NCI-H510A (cell line): Measurements from ENCODE around the gene VSTM2B.

ENCODE experiments used
- DNase-seq: peaks from one replicate; lab custom pipeline; 2025; lab: John Stamatoyannopoulos, UW

Gene VSTM2B

DNA sequence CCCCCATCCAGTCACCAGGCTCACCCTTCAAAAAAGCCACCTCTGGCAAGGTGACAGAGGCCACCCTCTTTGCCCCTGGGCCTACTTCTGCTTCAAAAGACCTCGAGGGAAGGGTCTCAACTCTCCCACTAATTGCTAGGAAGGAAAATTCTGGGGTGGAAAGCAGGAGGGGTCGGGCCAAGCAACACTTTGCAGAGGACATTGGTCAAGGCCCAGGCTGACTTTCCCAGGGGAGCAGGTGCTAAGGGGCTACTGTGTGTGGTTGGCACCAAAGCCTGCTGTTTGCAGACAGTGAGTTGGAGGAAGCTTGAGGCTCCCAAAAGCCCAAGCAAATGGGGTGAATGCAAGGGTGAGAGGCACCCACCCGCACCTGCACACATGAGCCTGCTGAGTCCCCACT is 28.6 kb upstream of the VSTM2B start:
- DNase-seq: no peak

DNA sequence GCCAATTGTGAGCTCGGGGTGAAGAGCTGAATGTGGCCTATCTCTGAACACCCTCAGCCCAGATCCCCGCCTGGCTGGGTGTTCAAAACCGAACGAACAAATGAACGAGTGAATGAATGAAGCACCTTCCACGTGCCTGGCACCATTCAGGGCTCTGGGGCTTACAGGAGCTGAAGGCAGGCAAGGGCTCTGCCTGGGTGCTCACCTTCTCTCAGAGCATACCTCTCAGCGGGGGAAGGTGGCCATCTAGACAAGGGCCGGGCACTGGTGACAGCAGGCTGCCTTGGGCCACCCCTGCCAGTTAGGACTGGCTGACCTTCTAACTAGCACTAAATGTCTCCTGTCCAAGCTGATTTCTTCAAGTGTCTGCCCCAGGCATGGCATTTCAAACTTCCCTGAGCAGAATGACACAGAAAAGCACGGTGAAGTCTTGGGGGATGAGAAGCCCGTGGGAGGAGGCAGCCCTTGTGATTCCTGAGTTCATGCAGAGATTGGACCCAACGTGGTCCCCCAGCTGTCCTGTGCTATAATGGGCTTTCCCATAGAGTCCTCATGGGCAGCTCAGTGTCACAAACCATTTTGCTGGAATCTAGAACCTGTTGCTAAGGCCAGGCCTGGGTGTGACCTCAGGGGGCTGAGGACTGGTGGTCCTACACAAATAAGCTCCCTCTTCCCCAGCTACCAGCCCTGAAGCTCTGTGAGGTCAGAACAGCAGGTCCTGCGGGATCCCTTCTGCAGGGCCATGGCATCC is 27.9 kb upstream of the VSTM2B start:
- no peak for DNase-seq

DNA sequence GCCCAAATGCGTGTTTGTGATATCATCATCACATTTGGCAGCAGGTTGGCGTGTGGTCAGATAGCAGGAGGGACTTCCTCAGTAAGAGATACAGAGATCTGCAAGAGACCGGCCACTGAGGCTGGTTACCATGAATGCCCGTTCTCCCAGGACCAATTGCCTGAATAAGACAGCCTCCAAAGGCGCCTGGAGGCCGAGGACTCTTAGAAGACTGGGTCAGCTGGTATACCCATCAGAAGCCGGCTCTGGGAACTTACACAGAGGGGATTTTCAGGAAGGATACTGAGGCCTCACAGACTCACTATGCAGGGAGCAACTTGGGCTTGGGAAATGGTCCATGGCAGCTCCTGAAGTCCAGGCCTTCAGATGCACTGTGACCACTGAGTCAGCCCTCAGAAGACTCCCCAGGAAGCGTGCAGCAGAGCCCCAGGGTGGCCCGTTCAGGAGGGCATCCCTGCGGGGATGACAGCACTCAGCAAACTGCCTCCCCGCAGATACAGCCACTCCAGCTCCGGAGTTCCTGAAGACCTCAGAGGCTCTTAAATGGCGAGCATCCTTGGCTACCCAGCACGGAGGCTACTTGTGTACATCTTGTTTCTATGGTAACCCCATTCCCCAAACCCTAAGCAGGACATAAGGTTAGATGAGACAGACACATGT is 26.4 kb upstream of the VSTM2B start:
- DNase-seq: no peak

DNA sequence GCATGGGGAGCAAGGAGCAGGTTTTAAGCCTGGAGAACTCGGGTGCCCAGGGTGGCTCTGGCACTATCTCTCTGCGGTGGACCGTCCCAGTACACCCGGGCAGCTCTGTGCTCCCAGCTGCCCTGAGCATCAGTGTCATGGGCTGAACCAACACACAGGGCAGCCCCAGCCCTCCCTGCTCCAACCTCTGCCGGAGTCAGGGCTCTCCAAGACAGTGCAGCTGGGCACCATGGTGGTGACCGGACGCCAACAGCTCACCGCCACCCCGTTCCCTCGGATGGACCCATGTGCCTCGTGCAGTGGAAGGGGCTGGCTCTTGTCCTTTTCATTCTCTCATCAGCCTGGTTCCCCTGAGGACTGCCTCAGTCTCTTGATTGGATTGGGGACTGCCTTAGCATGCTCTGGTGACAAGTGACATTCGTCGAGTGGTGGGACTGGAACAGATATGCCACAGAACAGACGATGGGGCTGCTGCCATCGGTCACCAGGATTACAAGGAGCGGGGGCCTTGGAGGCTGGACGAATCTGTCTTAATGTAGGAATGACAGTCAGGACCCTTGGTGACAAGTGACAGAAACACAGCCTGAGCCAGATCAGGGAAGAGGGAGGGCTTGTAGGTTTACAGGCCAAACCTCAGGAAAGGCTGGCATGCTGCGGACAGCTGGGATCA is 25.7 kb upstream of the VSTM2B start:
- no peak for DNase-seq

DNA sequence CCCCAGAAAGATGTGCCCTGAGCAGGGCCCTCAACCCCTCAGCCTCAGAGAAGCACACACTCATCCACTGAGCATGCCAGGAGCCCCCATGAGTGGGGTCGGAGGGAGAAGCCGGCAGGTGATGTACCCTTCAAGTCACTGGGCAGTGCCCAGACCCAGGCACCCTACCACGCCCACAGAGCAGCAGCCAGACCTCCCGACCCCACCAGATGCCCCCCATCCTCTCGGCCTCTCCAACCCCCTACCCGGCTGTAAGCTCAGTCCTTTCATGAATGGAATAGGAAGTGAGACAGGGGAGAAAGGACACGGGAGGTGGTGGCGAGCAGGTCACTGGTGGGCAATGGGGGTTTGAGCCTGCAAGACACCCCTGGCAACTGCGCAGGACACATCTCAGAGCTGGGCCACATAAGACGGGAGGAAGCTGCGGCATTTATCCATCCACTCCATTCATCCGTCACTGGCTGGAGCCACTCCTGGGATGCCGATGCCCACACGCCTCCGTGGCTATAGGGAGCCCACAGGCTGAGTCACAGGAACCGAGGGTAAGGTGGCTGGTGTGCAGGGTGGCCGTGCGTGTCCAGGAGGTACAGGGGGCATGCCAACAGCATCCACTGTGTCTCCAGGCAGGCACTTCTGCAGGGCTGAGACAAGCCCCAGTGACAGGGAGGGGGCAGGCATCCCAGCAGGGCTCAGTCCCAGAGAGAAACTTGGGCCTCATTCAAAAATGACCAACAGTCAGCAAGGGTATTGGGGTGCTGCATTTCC is 23.8 kb upstream of the VSTM2B start:
- DNase-seq: no peak

DNA sequence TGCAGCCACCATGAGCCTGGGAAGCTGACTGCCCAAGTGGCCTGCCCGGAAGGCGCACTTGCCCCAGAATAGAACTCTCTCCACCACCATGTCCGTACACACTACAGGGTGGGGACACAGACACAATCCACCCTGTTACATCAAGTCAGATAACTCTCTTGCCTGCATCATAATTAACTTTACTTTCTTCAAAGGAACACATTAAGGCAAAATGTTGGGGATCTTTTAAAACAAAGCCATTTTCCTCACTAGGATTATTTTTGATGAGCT is 23.3 kb upstream of the VSTM2B start:
- DNase-seq: no peak

DNA sequence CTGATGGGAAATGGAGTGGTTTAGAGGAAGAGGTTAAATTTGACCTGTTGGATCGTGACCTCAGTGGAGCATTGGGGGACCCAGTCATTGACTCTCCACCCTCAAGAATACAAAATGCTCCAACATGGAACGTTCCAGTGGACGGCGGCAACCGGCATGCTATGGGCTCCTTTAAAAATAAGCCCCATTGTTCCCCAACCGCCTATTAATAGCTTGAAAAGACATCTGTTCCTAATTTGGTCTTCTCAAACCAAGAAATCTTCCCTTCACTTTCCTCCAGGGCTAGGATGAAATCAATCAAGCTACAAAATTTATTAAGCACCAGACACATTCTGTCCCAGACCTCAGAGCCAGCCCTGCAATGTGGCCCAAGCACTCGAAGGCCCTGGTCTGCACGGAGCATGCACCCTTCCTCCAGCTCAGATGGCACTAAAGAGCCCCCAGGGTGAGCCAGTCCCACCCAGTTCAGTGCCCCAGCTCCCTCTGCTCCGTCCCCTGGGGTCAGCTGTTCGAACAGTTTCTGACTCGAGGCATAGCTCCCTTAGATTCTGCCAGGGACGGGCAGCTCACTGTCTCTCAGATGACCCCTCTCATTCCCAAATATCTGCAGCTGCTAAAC is 22.5 kb upstream of the VSTM2B start:
- DNase-seq: no peak

DNA sequence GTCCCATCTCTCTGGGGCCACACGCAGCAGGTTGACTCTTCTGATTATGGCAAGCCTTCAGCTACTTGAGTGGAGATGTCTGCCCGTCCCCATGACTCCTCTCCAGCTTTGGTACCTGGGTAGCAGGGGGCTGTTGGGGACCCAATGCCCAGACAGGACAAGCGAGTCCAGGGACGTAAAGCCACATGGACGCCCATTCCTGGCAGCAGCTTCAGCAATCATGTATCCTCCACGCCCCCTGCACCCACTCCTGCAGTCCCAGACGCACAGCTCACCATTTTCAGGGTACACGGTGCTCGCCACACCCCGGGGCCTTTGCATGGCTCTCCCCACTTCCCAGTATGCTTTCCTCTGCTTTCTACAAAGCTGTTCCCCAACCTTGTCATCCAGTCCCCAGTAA is 22.0 kb upstream of the VSTM2B start:
- no peak for DNase-seq

DNA sequence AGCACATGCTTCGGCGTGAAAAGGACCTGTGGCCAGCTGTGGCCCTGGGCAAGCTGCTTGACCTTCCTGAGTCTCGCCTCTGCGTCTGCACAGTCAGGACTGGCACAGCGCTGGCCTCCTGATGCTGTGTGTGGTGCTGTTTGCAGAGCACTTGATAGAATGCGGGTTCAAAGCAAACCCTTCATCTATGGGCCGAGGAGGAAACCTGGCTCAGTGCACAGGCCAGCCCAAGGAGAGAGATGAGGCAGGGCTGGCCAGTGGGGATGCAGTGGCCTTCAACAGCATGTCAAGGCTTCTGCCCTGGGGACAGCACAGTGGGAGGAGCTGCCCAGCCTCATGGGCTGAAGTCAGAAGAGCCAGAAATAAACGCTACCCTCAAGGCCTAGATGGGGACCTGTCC is 21.3 kb upstream of the VSTM2B start:
- no peak for DNase-seq

DNA sequence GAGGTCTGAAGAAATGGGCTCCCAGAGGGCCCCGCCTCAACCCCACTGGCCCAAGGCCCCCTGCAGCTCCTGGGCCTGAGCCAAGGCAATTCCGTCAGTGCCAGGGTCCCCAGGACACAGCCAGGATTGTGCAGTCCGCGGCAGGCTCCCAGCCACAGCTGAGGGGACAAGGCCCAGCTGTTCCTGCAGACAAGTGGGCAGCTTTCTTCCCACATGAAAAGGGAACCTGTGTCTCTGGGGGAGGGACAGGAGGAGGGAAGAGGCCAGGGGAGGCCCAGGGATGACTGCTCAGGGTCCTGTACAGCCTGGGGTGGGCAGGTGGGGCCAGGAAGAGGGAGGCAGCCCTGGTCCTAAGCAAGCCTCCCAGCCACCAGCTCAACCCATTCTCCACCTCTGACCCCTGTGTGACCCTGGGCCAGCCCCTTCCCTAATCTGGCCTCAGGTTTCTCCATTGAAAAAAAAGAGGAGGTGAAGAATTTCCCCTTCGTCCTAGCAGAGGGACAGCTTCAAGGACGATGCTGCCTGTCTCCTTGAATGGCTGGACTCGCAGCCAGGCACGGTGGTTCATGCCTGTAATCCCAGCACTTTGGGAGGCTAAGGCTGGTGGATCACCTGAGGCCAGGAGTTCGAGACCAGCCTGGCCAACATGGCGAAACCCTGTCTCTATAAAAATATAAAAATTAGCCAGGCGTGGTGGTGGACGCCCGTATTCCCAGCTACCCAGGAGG is 20.5 kb upstream of the VSTM2B start:
- DNase-seq: no peak

DNA sequence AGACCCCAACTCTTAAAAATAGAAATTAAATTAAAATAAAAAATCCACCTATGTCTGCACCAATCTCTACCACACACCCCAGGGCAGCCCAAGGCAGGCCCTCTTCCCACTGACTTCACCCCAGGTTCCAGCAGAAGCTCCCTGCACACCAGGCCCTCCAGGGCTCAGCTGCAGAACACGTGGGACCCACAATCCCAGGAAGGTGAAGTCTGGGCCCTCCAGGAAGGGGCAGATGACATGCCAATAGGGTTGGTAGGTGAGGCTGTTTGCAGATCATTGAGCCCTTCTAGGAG is 19.2 kb upstream of the VSTM2B start:
- no peak for DNase-seq

DNA sequence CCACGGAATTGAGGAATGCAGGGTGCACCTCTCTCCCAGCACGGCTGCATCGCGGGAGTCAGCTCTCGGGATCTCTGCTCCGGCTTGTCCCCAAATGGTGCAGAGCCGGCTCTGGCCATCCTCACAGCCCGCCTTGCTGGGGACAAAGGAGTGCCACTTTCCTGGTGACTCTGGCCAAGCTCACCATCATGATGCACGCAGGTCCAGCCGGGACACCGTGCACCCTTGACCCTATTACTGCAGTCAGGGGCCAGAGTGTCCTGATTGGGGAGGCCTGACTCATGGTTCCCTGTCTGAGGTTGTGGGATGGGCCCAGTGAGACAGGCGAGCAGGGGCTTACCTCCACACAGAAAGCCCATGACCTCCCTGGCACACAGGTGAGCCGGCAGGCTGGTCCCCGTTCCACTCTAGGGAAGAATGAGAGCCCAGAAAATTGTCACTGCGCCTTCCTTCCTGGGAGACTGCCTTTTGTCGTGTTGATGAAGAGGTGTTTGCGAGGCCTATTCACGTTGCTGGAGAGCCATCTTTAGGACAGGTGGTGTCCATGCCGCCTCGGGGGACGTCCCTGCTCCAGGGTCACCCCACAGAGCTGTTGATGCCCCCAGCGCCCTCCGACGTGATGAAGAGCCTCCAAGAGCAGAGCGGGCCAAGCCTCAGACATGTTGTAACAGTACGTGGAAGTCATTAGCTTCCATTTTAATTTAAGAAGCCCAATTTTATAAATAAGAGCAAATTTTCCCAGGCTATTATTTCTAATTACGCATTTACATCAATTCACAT is 18.5 kb upstream of the VSTM2B start:
- DNase-seq: no peak

DNA sequence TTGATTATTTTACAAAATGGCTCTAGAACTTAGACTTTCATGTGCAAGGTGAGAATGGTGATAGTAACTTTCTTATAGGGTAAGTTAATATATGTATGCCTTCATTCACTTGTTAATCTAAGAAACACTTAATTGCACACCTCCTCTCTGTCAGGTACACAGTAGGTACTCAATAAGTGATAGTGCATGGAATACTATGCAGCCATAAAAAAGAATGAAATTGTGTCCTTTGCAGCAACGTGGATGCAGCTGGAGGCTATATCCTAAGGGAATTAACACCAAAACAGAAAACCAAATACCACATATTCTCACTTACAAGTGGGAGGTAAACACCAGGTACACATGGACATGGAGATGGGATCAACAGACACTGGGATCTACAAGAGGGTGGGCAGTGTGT is 17.6 kb upstream of the VSTM2B start:
- no peak for DNase-seq

DNA sequence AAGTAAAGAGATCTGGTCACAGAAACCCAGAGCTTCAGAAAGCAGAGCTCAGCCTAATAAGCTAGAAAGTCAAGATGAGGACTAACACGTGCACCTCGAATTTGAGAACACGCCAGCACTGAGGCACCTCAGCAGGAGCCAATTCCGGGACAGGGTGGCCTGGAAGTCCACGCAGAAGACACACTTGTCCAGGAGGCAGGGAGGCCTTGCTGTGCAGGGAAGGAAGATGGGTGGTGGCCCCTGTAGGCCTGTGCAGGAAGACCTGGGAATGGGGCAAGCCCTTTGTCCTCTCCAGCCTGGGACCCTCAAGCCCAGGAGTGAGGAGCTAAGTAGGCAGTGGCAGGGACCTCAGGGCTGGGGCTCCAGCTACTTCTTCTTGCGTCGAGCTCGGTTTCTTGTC is 16.3 kb upstream of the VSTM2B start:
- no peak for DNase-seq

DNA sequence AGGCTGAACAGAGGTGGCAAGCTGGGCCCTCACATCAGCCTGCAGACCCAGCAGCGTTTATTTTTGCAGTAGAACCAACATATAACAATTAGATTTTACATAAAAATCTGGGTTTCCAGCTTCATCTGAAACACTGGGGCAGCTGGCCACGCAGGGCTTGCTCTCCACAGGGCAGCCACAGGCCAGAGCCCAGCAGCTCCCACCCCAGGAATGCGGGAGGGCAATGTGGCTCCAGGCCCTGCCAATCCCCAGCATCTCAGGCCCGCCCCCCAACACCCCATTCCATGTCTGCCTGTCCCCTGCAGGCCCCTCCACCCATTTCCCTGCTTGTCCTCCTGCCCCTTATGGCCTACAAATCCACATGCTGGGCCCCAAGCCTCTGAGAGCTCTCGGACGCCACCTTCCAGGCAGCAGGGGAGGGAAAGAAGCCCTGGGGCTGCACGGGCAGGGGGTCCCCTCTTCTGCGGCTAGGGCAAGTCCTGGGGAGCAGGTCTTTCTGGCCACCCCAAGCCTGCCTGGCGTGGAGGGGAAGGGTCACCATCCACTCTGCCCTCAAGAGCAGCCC is 15.0 kb upstream of the VSTM2B start:
- DNase-seq: no peak

DNA sequence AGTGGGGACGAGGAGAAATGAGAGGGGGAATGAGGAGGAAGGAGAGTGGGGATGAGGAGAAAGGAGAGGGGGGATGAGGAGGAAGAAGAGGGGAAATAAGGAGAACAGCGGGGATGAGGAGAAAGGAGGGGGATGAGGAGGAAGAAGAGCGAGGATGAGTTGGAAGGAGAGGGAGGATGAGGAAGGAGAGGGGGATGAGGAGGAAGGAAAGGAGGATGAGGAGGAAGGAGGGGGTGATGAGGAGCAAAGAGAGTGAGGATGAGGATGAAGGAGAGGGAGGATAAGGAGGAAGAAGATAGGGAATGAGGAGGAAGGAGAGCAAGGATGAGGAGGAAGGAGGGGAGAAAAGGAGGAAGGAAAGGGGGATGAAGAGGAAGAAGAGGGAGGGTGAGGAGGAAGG is 14.0 kb upstream of the VSTM2B start:
- no peak for DNase-seq

DNA sequence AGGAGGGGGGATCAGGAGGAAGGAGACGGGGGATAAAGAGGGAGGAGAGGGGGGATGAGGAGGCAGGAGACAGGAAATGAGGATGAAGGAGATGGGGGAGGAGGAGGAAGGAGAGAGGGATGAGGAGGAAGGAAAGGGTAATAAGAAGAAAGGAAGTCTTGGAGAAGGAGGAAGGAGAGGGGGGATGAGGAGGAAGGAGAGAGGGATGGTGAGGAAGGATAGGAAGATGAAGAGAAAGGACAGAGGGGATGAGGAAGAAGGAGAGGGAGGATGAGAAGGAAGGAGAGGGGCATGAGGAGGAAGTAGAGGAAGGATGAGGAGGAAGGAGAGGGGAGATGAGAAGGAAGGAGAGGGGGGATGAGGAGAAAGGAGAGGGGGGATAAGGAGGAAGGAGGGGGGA is 13.0 kb upstream of the VSTM2B start:
- no peak for DNase-seq

DNA sequence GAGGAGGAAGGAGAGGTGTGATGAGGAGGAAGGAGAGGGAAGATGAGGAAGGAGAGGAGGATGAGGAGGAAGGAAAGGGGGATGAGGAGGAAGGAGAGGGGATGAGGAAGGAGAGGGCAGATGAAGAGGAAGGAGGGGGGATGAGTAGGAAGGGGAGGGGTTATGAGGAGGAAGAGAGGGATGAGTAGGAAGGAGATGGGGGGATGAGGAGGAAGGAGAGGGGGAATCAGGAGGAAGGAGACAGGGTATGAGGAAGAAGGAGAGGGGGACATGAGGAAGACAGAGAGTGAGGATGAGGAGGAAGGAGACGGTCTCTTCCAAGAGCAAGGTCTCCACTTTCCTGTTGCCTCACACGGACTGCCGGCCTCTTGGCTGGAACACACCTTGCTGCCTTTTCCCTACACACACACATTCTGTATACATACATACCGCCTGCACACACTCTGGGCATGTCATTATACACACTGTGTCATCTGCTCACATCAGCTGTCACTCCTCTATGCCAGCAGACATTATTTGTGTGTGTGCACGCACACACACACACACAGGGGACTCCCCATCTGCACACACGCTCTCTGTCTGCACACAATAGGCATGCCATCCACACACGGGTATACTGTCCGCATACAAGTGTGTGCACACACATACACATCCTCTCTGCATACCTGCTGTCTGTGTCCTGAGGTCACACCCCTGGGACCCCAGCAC is 11.1 kb upstream of the VSTM2B start:
- DNase-seq: no peak

DNA sequence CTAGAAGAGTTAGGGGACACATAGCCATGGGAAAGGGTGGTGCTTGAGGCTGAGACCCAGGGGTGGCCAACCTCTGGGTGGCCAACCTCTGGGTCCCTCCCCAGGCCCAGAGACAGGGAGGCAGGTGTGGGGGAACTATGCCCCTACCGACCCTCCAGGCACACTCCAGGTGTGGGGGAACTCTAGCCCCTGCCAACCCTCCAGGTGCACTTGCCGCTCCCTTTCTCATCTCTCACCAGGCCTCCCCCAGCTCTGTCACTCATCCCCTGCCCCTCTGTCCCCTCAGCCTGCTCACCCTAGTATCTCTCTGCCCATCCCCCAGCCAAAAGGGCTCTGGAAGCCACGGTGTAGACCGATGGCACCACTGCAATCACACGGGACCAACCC is 10.6 kb upstream of the VSTM2B start:
- no peak for DNase-seq

DNA sequence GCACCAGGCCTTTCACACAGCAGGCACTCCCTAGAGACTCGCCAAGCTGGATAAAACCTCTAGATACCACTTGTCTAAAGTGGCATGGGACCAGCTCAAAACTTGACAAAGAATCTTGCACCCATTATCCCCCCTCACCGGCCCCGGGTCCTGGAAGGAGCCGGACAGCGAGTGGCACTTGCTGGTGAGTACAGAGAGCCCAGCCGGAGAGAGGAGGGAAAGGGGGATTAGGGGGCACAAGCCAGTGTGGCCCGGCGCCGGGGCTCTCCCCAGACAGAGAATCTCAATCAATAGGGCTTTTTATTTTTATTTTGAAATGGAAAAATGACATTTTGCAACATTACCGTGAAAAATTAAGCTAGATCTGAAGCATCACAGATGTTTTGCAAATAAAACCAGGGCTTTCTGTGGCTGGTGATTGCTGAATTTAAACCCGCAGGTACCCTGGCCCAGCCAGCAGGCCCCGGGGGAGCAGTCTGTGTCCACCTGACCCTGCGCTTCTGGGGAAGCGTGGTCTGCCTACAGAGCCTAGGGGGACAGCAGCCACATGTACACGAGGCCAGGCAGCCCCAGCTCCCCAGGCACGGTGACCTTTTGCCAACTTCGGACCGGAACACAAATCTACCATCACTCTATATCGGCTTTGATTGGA is 10.0 kb upstream of the VSTM2B start:
- DNase-seq: no peak
